HPDE6-E6E7 (cell line): ENCODE results near the gene NCBP2.

Source experiments
- DNase-seq: peaks from one replicate; pipeline ENCODE4 v3.0.0; 2011; ENCODE audit warnings: missing footprints; ENCODE audit errors: extremely low spot score

NCBP2 gene

GRCh38 chr3:196942226-196942914, at the start of gene NCBP2:
Gene NCBP2 (minus strand): TSS chr3:196942528. CDS start chr3:196942503, 25 bp downstream.
- peak; percentile 94 for DNase-seq

DNA sequence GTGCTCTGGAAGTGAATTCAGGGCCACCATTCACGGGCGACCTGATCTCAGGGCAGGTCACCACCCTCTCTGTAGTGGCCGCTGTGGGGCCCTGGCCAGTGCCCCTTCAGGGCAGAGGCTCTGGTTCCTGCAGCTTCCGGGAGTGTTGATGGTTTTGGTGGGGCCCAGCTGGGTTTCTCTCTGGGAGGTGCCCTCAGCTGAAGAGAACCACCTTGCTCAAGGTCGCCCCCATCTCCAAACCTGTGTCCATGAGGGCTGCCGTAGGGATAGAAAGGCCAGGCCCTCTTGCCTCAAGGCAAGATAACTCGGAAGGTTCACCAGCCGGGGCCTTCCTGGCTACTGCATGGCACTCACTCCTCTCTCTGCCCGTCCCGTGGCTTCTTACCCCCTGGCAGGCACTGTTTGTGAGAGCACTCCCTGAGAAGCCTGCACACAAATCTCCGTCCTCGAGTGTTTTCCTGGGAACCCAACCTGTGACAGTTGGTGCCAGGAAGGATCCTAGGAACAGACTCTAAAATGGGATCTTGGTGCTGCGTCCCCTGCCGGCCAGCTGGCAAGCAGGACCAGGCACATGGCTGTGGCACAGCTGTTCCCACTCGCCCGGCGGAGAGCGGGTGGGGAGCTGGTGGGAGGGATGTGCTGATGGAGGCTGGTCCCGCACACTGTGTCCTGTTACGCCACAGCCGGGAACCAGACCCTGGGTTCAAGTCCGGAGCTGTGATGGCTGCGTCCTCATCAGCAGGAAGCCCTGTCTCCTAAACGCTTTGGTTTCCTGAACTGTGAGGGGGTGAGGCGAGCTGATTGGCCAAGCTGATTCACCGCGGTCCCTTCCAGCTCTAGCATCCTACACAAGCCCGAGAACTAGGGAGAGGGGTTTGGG, 49.5 kb upstream of the NCBP2 start:
- DNase-seq = no peak

DNA sequence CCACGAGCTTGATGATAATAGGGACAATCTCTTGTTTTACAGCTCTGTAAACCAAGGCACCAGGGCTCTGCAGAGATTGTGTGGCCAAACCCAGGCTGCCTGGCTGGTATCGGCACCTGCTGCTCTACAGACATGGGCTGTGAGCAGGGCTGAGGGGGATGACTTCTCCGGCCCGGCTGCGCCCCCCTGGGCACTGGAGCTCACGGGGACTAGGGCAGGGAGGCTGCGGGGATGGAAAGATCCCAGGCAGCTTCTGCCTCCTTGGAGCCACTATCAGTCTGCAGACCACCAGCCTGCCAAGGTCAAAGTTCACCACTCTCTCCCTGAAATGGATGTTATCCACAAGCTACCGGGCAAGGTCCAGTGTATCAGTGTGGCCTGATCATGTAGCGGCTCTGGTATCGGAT, 48.3 kb upstream of the NCBP2 start:
- no peak for DNase-seq

DNA sequence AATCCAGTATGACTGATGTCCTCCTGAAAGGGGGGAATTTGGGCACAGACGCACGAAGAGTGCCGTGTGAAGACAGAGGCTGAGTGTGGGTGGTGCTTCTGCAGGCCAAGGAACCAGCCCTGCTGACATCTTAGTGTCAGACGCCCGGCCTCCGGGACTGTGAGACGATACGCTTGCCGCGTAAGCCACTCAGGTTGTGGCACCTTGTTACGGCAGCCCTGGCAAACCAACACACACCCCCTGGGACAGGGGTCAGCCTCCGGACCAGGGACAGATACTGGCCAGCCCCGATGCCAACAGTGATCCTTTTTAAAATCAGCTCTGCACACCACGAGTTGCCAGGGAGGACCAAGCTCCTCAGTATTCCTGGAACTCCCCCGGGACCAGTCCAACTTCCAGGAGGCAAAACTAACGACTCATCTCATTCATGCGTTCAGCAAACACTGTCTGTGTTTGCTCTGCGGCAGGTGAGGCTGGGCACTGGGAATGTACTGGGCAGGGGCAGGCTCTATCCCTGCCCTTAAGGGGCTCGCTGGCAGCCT, 47.5 kb upstream of the NCBP2 start:
- no peak for DNase-seq

- no peak for DNase-seq
Measured at GRCh38 chr3:196988241-196989029, 46.1 kb upstream of the NCBP2 start.

DNA sequence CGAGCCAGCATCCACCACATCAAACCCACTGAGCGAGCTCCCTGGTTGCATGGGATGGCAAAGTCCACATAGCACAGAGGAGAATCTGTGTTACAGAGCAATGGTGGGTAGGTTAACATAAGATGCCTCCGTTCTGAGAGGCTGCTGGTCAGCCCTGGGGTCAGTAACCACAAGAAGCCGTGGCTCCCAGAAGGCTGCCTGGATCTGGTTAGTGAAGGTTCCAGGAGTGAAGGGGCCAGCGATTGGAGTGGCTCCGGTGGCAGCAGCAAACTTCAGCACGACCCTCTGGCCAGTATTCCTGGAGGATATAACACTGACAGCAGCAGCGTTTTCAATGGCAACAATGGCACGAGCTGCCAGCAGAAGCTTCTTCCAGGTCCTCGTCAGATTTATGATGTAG, 44.7 kb upstream of the NCBP2 start:
- DNase-seq = no peak

DNA sequence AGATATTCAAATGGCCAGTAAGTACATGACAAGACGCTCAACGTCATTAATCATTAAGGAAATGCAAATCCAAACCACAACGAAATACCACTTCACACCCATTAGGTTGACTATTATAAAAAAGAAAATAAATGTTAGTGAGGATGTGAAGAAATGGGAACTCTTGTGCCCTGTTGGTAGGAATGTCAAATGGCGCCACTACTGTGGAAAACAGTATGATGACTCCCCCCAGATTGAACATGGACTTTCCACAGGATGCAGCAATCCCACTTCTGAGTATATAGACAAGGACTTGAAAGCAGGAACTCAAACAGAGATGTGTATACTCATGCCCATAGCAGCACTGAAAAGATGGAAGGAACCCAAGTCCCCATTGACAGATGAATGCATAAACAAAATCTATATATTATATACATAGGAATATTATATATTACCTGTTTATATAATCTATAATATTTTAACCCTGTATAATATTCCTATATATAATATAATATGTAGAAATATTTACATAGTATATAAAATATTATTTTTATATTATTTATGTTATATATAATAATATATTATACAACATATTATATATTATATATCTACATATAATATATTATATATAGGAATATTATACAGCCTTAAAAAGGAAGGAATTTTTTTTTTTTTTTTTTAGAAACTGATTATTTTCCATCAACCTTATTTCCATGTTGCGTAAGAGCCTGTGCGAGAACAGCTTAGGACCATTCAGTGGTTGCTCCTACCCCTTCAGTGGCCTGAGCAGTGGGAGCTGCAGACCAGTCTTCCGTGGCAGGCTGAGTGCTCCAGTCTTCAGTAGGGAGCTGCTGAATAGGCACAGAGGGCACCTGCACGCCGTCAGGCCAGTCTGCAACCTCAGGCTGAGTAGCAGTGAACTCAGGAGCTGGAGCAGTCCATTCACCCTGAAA, 43.9 kb upstream of the NCBP2 start:
- DNase-seq = no peak

DNA sequence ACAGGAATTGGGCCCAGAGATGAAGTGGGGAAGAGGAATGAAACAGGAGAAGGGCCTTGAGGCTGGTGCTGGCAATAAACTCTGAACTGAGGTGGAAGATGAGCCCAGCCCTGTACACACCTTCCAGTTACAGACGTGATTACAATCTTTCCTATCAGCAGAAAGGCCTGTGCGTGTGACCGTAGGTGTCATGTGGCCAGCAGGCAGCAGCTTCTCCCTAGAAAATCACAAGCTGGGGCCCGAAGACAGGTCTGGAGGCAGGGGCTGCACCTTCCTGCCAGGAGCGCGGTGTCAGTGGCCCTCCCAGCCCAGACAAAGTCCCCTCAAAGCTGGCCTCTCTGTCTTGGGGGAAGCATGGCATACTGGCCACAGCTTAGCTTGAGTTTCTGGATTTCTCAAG, 43.0 kb upstream of the NCBP2 start:
- DNase-seq = no peak

DNA sequence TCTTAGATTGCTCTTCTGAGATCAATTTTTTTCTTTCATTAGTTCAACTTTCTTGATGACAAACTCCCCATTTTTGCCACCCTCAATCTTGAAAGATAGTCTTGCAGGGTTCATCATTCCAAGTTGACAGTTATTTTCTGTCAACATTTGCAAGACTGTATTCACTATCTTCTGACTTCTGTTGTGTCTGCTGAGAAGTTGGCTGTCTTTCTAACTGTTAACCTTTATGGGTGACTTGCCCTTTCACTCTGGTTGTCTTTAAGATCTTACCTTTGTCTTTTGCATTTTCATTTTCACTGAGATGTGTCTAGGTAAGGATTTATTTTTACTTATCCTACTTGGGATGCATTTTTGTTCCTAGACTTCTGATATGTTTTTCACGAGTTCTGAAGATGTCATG, 40.9 kb upstream of the NCBP2 start:
- DNase-seq = no peak

DNA sequence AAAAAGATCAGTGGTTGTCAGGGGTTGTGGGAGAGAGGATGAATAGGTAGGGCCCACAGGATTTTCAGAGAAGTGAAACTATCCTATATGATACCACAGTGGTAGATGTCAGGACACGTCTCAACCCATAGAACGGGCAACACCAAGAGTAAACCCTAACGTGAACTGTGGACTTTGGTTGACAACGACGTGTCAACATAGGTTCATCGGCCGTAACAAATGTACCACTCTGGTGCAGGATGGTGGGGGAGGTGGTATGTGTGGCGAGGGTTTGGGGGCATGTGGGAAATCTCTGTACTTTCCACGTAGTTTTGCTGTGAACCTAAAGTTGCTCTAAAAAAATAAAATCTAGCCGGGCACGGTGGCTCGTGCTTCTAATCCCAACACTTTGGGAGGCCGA, 39.3 kb upstream of the NCBP2 start:
- no peak for DNase-seq

- no peak for DNase-seq
Measured at GRCh38 chr3:196979545-196979944, 37.2 kb upstream of the NCBP2 start.

DNA sequence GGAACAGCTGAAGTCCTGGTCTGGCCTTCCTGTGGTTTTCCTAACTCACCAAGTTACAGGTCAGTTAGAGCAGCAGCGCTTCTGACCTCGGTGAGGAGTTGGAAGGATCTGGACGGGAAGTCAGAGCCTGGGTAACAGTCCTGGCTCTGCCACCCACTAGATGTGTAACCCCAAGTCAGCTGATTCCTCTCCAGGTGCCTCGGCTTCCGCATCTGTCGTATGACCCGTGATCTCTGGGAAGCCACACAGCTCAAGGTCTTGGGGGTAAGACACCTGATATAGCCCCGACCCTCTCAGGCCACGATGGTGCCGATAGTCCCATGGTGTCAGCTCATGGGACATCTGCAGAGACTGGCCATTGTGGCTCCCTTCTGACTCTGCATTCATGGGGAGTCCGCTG, 34.6 kb upstream of the NCBP2 start:
- no peak for DNase-seq

DNA sequence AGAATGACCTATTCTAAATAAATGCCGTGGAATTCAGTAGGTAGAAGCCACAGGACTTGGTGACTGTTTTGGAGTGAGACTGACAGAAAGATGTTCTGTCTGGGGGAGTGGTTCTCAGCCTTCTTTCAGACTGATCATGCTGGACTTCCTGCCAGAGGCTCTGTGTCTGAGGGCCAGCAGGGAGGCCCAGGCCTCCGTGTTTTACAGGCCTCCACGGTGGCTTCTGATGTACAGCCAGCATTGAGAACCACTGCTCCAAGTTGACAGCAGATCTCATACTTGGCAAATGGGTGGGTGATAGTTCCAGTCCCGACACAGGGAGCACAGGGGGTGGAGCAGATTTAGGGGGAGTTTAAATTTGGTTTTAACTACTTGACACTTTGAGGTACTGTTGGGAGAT, 33.0 kb upstream of the NCBP2 start:
- DNase-seq = no peak

DNA sequence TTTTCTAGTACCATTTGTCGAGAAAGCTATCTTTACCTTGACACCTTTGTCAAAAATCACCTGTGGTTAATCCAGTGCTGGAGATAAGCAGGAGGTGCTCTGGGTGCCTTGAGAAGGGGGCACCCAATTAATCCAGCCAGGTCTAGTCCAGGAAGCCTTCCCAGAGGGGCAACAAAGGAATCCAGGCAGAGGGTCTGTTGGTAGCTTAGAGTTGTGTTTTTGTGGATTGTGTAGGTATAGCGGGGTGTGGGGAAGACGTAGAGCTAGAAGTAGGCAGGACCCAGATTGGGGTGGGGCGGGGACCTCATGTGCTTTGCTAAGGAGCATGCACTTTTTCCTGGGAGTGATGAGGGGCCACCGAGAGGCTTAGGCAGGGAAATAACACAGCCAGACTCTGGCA, 32.3 kb upstream of the NCBP2 start:
- DNase-seq = no peak

- no peak for DNase-seq
Measured at GRCh38 chr3:196971094-196971698, 28.9 kb upstream of the NCBP2 start.

- no peak for DNase-seq
Measured at GRCh38 chr3:196970547-196971093, 28.3 kb upstream of the NCBP2 start.

GRCh38 chr3:196969660-196970546, 27.6 kb upstream of the NCBP2 start:
- DNase-seq = peak; percentile 74

- DNase-seq = peak; percentile 38
Measured at GRCh38 chr3:196969134-196969659, 26.9 kb upstream of the NCBP2 start.
